ENCODE data around the gene GALNT15. TPM values are rescaled to one million over a fixed set of nuclear protein-coding genes. Genes with fewer than 3 reads are reported as not detected.

GALNT15 gene
- polyA plus RNA-seq, 1 of the 3 experiments (the other 2 are of a cell fraction): 4.7 TPM

DNA sequence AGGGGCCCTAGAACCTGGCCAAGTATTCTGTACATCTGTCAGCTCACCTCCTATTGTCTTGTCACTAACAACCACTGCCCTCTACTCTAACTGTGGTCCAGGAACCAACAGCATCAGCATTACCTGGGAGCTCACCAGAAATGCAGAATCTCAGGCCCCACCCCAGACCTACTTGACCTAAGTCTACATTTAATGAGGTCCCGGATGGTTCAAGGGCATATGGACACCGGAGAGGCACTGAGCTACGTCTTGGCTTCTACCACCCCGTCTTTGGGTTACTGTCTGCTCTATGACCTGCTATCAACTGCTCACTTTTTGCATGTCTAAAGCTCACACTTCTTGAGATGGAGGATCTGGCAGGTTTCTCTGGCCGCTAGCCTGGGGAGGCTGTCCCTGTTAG is 8.1 kb downstream of the GALNT15 start:
- Histone ChIP-seq H3F3A (replicated peaks; ENCODE audit: insufficient read depth) (peaks cover 10% of the 10 kb centered on the region), H3K9me2 (no peaks in the 10 kb centered on the region), H3K79me2 (ENCODE audit: insufficient read depth) (peaks cover 6% of the 10 kb centered on the region; the same call in 1 of the 2 replicates), H2AFZ (ENCODE audit: low read depth) (no peak overlapping the region), H3K9ac (no peak overlapping the region), H3K4me3 (ENCODE audit: low read depth in 2 of 2, low read length in 1 of 2) (no peak overlapping the region), H3K4me1 (ENCODE audit: control insufficient read depth in 1 of 2, insufficient read depth in 2 of 2, low read depth in 1 of 2, low read length in 1 of 2) (peaks cover 0 to 24% of the 10 kb centered on the region in 2 experiments; a peak in 3 of 4 replicates), H4K20me1 (ENCODE audit: insufficient read depth) (no peaks in the 10 kb centered on the region), H3K27me3 (ENCODE audit: insufficient read depth) (no peaks in the 10 kb centered on the region), H3K27ac (ENCODE audit: low read depth in 2 of 2, low read length in 1 of 2) (peak overlapping the region in 1 of 2 experiments; percentile 73; a peak in 2 of 4 replicates), H3K36me3 (replicated peaks in 1 of 2; ENCODE audit: control insufficient read depth in 1 of 2, insufficient read depth in 2 of 2, low read length in 1 of 2) (no peaks in the 10 kb centered on the region), H3K4me2 (no peak overlapping the region), H3K9me3 (no peaks in the 10 kb centered on the region)
- DNase-seq: no peak
- ChIA-PET CTCF (interaction anchor here (0.9 to 1.2 kb wide), 5 partner anchors 9 to 367 kb away, joined by 3 to 5 read pairs (median 3); no protein-coding TSS in a partner anchor), POLR2A (no interaction called here)
- 66% methylated on average over 4 of the region's 5 CpGs for WGBS (ENCODE audit: low lambda C conversion rate)
- TF ChIP-seq POLR2AphosphoS5 (IDR thresholded peaks at IDR 0.05; ENCODE audit: low read depth, low read length) (no peak), NFIC (IDR thresholded peaks at IDR 0.05; ENCODE audit: borderline replicate concordance) (no peak), TAF1 (IDR thresholded peaks at IDR 0.05; ENCODE audit: borderline replicate concordance, low read depth, low read length) (no peak), FOXJ3 (CRISPR knock-in tag; IDR thresholded peaks at IDR 0.05) (no peak), TCF12 (IDR thresholded peaks at IDR 0.05) (no peak), ZBTB33 (IDR thresholded peaks at IDR 0.05; ENCODE audit: borderline replicate concordance, low read depth) (no peak), FOXM1 (IDR thresholded peaks at IDR 0.05; ENCODE audit: low read depth) (no peak), NRF1 (IDR thresholded peaks at IDR 0.05; ENCODE audit: low read depth, low read length) (no peak), RCOR1 (IDR thresholded peaks at IDR 0.05; ENCODE audit: low read length) (no peak), RFX5 (IDR thresholded peaks at IDR 0.05; ENCODE audit: low read length) (no peak), GABPA (IDR thresholded peaks at IDR 0.05; ENCODE audit: low read depth) (no peak), TEAD4 (IDR thresholded peaks at IDR 0.05; ENCODE audit: borderline replicate concordance, insufficient read depth) (no peak), MXI1 (IDR thresholded peaks at IDR 0.05; ENCODE audit: low read depth, low read length) (no peak), SIN3A (IDR thresholded peaks at IDR 0.05; ENCODE audit: borderline replicate concordance, low read depth, low read length) (no peak), RAD21 (IDR thresholded peaks at IDR 0.05; ENCODE audit: low read length) (no peak), MEF2A (IDR thresholded peaks at IDR 0.05; ENCODE audit: borderline replicate concordance, low read depth) (no peak), GATA2 (CRISPR knock-in tag; IDR thresholded peaks at IDR 0.05) (no peak), YY1 (IDR thresholded peaks at IDR 0.05; ENCODE audit: low read depth) (no peak)
- TF ChIP-seq, protein P1, sequence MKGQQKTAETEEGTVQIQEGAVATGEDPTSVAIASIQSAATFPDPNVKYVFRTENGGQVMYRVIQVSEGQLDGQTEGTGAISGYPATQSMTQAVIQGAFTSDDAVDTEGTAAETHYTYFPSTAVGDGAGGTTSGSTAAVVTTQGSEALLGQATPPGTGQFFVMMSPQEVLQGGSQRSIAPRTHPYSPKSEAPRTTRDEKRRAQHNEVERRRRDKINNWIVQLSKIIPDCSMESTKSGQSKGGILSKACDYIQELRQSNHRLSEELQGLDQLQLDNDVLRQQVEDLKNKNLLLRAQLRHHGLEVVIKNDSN (IDR thresholded peaks at IDR 0.05; ENCODE audit: borderline replicate concordance, low read depth): no peak
- TF ChIP-seq, protein P2, sequence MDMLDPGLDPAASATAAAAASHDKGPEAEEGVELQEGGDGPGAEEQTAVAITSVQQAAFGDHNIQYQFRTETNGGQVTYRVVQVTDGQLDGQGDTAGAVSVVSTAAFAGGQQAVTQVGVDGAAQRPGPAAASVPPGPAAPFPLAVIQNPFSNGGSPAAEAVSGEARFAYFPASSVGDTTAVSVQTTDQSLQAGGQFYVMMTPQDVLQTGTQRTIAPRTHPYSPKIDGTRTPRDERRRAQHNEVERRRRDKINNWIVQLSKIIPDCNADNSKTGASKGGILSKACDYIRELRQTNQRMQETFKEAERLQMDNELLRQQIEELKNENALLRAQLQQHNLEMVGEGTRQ (IDR thresholded peaks at IDR 0.05; ENCODE audit: borderline replicate concordance, low read depth, low read length): no peak
